Panc1 (cell line): Measurements from ENCODE around the gene UPF1. TPM values are rescaled to one million over a fixed set of nuclear protein-coding genes. Genes with fewer than 3 reads are reported as not detected.

Experiments
- ATAC-seq: fragments of 200-7000 bp; cut with Tn5 transposase; 2 replicates; pipeline ENCODE4 v1.9.1; 2020; ENCODE audit warnings: mild to moderate bottlenecking, moderate library complexity
- BruUV-seq: library from RNA; stranded (reverse); fragments of 400-500 nt; replicated peaks from 2 replicates; lab custom pipeline; 2021; lab: Mats Ljungman, UMichigan
- CTCF ChIA-PET: fragments of 300-600 bp; sonication (Branson Sonifier 250); formaldehyde crosslinking; loops from one replicate; lab custom pipeline; 2022; ENCODE audit warnings: antibody characterized with exemption; lab: Charles Lee
- POLR2A ChIA-PET: fragments of 300-600 bp; sonication (Branson Sonifier 250); formaldehyde crosslinking; loops from one replicate; lab custom pipeline; 2022; ENCODE audit warnings: antibody characterized with exemption; lab: Charles Lee
- DNase-seq: peaks from one replicate; pipeline ENCODE4 v3.0.0-alpha.2; 2010; ENCODE audit warnings: low read depth, low spot score
- H3K27ac ChIP-seq: 2 replicates; pipeline ENCODE4 v1.5.1; 2011; ENCODE audit warnings: mild to moderate bottlenecking, low read length, inconsistent platforms
- H3K27me3 ChIP-seq: fragments of 200-500 bp; sonication (Bioruptor generic); 2 replicates; pipeline ENCODE4 v1.6.0; 2014; ENCODE audit warnings: low read length, inconsistent platforms; ENCODE audit not compliant: control insufficient read depth, insufficient read depth
- H3K36me3 ChIP-seq: fragments of 200-500 bp; sonication (Bioruptor generic); 2 replicates; pipeline ENCODE4 v1.5.1; 2014; ENCODE audit warnings: inconsistent platforms, mild to moderate bottlenecking, low read length, moderate library complexity; ENCODE audit not compliant: control insufficient read depth, insufficient read depth
- H3K4me1 ChIP-seq: 2 replicates; pipeline ENCODE4 v1.5.1; 2011; ENCODE audit warnings: inconsistent platforms, mild to moderate bottlenecking, low read length, moderate library complexity; ENCODE audit not compliant: control insufficient read depth, insufficient read depth
- H3K4me3 ChIP-seq, 2 experiments: 2 replicates each; pipeline ENCODE4 v1.5.1; 2011 to 2012; ENCODE audit warnings: low read depth in 2 of 2, low read length in 2 of 2, mild to moderate bottlenecking in 2 of 2, inconsistent platforms in 1 of 2, moderate library complexity in 1 of 2
- H3K9me3 ChIP-seq: fragments of 200-500 bp; sonication (Bioruptor generic); 2 replicates; pipeline ENCODE4 v1.5.1; 2014; ENCODE audit warnings: low read depth, mild to moderate bottlenecking, inconsistent platforms, low read length, moderate library complexity; ENCODE audit not compliant: control insufficient read depth, insufficient read depth
- POLR2AphosphoS5 ChIP-seq: IDR thresholded peaks from 2 replicates; pipeline ENCODE4 v1.6.1; 2012; ENCODE audit warnings: mild to moderate bottlenecking, low read depth, low read length, moderate library complexity
- SIN3A ChIP-seq: IDR thresholded peaks from 2 replicates; pipeline ENCODE4 v1.6.1; 2012; ENCODE audit warnings: low read depth, mild to moderate bottlenecking, low read length, moderate library complexity, borderline replicate concordance; ENCODE audit not compliant: insufficient read depth
- TCF7L2 ChIP-seq: IDR thresholded peaks from 2 replicates; pipeline ENCODE4 v1.6.1; 2011; ENCODE audit warnings: mild to moderate bottlenecking, low read depth, low read length, inconsistent platforms
- in situ Hi-C: cut with HindIII; loops from 2 replicates; pipeline ENCODE4 v1.10.0; 2016; ENCODE audit warnings: low sequenced_read_pairs, low pct_unique_long_range_greater_than_20kb
- intact Hi-C: fragments of 100-400 bp; cut with micrococcal nuclease; formaldehyde crosslinking; loops from one replicate; pipeline ENCODE4 v1.10.0; 2022; ENCODE audit not compliant: unreplicated experiment
- total RNA-seq: library from RNA; stranded (reverse); gene quantifications from one replicate; pipeline ENCODE4 v1.2.1, GENCODE V29; 2021; ENCODE audit not compliant: unreplicated experiment
- TF ChIP-seq, protein P1 (sequence below), 2 experiments: IDR thresholded peaks; 2 replicates each; pipeline ENCODE4 v1.6.1; 2011 to 2012; ENCODE audit warnings: low read depth in 2 of 2, control low read depth in 1 of 2, low read length in 1 of 2, mild to moderate bottlenecking in 1 of 2, moderate library complexity in 1 of 2; ENCODE audit not compliant: insufficient read depth in 1 of 2
- TF ChIP-seq, protein P2 (sequence below): fragments of 450-650 bp; IDR thresholded peaks from 2 replicates; pipeline ENCODE4 v1.5.1; 2017; ENCODE audit warnings: mild to moderate bottlenecking

The UPF1 gene
- total RNA-seq, 1 experiment from 2014 or later = 62.2 TPM

- ATAC-seq (no peak), DNase-seq (no peak)
- H3K27ac ChIP-seq = no peak overlapping the region
- intact Hi-C loops = no loop called here
- TF ChIP-seq, protein P1, sequence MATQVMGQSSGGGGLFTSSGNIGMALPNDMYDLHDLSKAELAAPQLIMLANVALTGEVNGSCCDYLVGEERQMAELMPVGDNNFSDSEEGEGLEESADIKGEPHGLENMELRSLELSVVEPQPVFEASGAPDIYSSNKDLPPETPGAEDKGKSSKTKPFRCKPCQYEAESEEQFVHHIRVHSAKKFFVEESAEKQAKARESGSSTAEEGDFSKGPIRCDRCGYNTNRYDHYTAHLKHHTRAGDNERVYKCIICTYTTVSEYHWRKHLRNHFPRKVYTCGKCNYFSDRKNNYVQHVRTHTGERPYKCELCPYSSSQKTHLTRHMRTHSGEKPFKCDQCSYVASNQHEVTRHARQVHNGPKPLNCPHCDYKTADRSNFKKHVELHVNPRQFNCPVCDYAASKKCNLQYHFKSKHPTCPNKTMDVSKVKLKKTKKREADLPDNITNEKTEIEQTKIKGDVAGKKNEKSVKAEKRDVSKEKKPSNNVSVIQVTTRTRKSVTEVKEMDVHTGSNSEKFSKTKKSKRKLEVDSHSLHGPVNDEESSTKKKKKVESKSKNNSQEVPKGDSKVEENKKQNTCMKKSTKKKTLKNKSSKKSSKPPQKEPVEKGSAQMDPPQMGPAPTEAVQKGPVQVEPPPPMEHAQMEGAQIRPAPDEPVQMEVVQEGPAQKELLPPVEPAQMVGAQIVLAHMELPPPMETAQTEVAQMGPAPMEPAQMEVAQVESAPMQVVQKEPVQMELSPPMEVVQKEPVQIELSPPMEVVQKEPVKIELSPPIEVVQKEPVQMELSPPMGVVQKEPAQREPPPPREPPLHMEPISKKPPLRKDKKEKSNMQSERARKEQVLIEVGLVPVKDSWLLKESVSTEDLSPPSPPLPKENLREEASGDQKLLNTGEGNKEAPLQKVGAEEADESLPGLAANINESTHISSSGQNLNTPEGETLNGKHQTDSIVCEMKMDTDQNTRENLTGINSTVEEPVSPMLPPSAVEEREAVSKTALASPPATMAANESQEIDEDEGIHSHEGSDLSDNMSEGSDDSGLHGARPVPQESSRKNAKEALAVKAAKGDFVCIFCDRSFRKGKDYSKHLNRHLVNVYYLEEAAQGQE (IDR thresholded peaks at IDR 0.05; ENCODE audit: insufficient read depth in 1 of 2, low read depth in 2 of 2, low read length in 1 of 2) = no peak
- TF ChIP-seq SIN3A = no peak
- TF ChIP-seq TCF7L2 = no peak
- TF ChIP-seq, protein P2, sequence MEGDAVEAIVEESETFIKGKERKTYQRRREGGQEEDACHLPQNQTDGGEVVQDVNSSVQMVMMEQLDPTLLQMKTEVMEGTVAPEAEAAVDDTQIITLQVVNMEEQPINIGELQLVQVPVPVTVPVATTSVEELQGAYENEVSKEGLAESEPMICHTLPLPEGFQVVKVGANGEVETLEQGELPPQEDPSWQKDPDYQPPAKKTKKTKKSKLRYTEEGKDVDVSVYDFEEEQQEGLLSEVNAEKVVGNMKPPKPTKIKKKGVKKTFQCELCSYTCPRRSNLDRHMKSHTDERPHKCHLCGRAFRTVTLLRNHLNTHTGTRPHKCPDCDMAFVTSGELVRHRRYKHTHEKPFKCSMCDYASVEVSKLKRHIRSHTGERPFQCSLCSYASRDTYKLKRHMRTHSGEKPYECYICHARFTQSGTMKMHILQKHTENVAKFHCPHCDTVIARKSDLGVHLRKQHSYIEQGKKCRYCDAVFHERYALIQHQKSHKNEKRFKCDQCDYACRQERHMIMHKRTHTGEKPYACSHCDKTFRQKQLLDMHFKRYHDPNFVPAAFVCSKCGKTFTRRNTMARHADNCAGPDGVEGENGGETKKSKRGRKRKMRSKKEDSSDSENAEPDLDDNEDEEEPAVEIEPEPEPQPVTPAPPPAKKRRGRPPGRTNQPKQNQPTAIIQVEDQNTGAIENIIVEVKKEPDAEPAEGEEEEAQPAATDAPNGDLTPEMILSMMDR = no peak
- no peak for TF ChIP-seq POLR2AphosphoS5
- BruUV-seq = no TSS peak
- no peaks in the 10 kb centered on the region for H3K4me1 ChIP-seq
- no peaks in the 10 kb centered on the region for H3K9me3 ChIP-seq
- no peak overlapping the region for H3K4me3 ChIP-seq
- H3K27me3 ChIP-seq = no peaks in the 10 kb centered on the region
- ChIA-PET POLR2A (no interaction called here), CTCF (no interaction called here)
- in situ Hi-C loops = no loop called here
- H3K36me3 ChIP-seq = no peaks in the 10 kb centered on the region
Observed at GRCh38 chr19:18804643-18805042, 27.1 kb upstream of the UPF1 start.

DNA sequence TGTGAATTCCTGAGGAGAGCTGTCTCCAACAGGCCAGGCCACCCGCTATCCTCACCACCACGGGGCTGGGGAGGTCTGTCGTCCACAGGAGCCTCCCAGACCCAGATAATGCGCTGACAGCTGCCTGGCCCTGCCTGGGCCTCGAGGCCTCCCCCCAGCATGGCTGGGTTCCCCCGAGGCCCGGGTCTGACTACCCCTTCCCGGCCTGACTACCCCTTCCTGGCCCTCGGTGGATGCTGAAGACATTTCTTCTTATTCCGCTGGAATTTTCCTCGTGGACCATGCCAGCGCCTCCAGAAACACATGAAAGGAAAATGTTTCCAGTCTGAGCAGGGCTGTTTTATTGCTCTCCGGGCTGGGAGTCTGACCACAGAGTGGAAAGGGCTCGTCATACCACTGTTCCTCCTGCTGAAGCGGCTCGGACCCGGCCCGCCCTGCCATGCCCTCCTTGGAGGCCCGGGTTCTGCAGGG lies 23.9 kb upstream of the UPF1 start:
- H3K36me3 ChIP-seq = no peaks in the 10 kb centered on the region
- CTCF ChIA-PET = no interaction called here
- intact Hi-C loops (no loop called here), in situ Hi-C loops (no loop called here)
- ATAC-seq = peak; percentile 38; the same call in 1 of the 2 replicates
- H3K27me3 ChIP-seq = no peaks in the 10 kb centered on the region
- H3K4me3 ChIP-seq = no peak overlapping the region
- DNase-seq = no peak
- H3K4me1 ChIP-seq = no peaks in the 10 kb centered on the region
- H3K27ac ChIP-seq = no peak overlapping the region
- POLR2A ChIA-PET = no interaction called here
- H3K9me3 ChIP-seq = no peaks in the 10 kb centered on the region
- no peak for TF ChIP-seq SIN3A
- no peak for TF ChIP-seq POLR2AphosphoS5
- no peak for TF ChIP-seq TCF7L2
- TF ChIP-seq, protein P2 = no peak
- TF ChIP-seq, protein P1 (IDR thresholded peaks at IDR 0.05; ENCODE audit: insufficient read depth in 1 of 2, low read depth in 2 of 2, low read length in 1 of 2) = no peak
- no TSS peak for BruUV-seq
